Measurements from ENCODE around the gene COL5A1. TPM values are rescaled to one million over a fixed set of nuclear protein-coding genes. Genes with fewer than 3 reads are reported as not detected.

Gene COL5A1
- polyA plus RNA-seq, 3 donors = 0.01 TPM; not detected in 2

DNA sequence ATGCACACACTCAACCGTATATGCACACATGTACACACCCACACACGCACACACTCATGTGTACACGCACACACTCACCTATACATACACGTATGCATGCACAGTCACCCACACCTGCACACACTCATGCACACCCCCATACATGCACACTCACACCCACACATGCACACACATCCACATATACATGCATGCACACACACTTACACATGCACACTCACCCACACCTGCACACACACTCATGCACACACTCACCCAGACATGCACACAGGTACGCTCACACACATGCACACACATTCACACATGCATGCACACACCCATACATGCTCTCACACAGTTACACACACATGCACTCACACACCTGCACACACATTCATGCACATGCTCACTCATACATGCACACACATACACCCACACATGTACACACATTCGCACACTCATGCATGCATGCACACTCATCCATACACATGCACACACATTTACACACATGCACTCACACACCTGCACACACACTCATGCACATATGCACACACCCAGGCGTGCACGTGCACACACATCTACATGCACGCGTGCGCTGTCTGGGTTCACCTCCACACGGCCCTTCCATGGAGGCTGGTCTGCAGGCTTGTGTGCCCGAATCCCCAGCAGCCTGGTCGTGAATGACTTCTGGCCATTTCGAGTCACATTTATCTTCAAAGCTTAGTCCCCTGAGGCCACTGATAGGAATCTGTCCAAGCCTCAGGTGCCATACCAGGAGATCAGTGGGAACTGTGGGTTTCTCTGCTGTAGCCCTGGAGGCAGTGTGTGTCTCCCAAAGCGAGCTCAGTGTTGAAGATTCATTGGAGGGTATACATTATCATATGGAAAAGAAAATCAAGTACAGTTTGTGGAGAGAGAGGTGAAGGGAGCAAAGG, 103.0 kb downstream of the COL5A1 start:
- DNase-seq = no peak

DNA sequence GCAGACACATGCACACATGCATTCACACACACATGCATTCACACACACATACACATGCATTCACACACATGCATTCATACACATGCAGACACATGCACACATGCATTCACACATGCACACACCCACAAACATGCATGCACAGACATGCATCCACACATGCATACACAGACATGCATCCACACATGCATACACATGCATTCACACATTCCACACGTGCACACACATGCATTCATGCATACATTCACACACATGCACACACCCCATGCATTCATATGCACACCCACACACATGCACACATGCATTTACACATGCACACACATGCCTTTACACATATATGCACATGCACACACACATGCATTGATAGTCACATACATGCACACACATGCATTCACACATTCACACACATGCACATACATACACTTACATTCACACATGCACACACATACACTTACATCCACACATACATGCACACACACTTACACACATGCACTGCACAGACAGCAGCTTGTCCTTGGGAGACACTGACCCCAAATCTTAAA, 106.4 kb downstream of the COL5A1 start:
- no peaks in the 10 kb centered on the region for H3K4me1 ChIP-seq (ENCODE audit: control insufficient read depth in 1 of 2, insufficient read depth in 2 of 2, low read length in 2 of 2)
- DNase-seq = no peak
- TF ChIP-seq, protein P1, sequence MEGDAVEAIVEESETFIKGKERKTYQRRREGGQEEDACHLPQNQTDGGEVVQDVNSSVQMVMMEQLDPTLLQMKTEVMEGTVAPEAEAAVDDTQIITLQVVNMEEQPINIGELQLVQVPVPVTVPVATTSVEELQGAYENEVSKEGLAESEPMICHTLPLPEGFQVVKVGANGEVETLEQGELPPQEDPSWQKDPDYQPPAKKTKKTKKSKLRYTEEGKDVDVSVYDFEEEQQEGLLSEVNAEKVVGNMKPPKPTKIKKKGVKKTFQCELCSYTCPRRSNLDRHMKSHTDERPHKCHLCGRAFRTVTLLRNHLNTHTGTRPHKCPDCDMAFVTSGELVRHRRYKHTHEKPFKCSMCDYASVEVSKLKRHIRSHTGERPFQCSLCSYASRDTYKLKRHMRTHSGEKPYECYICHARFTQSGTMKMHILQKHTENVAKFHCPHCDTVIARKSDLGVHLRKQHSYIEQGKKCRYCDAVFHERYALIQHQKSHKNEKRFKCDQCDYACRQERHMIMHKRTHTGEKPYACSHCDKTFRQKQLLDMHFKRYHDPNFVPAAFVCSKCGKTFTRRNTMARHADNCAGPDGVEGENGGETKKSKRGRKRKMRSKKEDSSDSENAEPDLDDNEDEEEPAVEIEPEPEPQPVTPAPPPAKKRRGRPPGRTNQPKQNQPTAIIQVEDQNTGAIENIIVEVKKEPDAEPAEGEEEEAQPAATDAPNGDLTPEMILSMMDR (IDR thresholded peaks at IDR 0.05) = no peak
- no peak overlapping the region for H3K9ac ChIP-seq (ENCODE audit: insufficient read depth, low read length, poor library complexity, severe bottlenecking)
- no peaks in the 10 kb centered on the region for H4K20me1 ChIP-seq (ENCODE audit: insufficient read depth, low read length)
- H3K36me3 Mint-ChIP-seq = no peaks in the 10 kb centered on the region
- H3K4me3 Mint-ChIP-seq = no peak overlapping the region
- H2AFZ ChIP-seq (ENCODE audit: insufficient read depth, low read depth, low read length, poor library complexity, severe bottlenecking) = no peak overlapping the region
- no peak overlapping the region for H3K27ac ChIP-seq (ENCODE audit: low read depth in 1 of 2, low read length in 2 of 2)
- H3K36me3 ChIP-seq (replicated peaks in 1 of 2; ENCODE audit: control insufficient read depth in 1 of 2, insufficient read depth in 2 of 2, low read length in 2 of 2) = no peaks in the 10 kb centered on the region
- H3K4me2 ChIP-seq (replicated peaks; ENCODE audit: extremely low read depth, low read length, poor library complexity, severe bottlenecking) = no peak overlapping the region
- intact Hi-C loops (cut with micrococcal nuclease) = no loop called here
- H3K27ac Mint-ChIP-seq = no peak overlapping the region
- no peaks in the 10 kb centered on the region for H3K27me3 ChIP-seq (ENCODE audit: control insufficient read depth in 2 of 2, insufficient read depth in 2 of 2, low read length in 2 of 2)
- no peak overlapping the region for H3K4me3 ChIP-seq (replicated peaks in 1 of 3; ENCODE audit: low read depth in 2 of 3, low read length in 3 of 3)
- no peaks in the 10 kb centered on the region for H3K79me2 ChIP-seq (ENCODE audit: insufficient read depth, low read length)
- peaks cover 7 to 20% (median 15%) of the 10 kb centered on the region in 7 donors for H3K9me3 Mint-ChIP-seq
- H3K27me3 Mint-ChIP-seq (ENCODE audit: low read depth in 3 of 3) = peaks cover under 1 to 11% (median 2%) of the 10 kb centered on the region in 3 donors
- H3K4me1 Mint-ChIP-seq = no peaks in the 10 kb centered on the region
- 89% methylated on average over 1 of the region's 1 CpG for WGBS (ENCODE audit: insufficient coverage)
- peaks cover 35 to 44% of the 10 kb centered on the region in 2 donors for H3K9me3 ChIP-seq (replicated peaks in 1 of 2; ENCODE audit: control insufficient read depth in 1 of 2, insufficient read depth in 1 of 2, low read length in 2 of 2)

More for the DNA sequence above, 103.0 kb downstream of the COL5A1 start:
- Histone ChIP-seq H4K20me1 (ENCODE audit: insufficient read depth, low read length) (no peaks in the 10 kb centered on the region), H3K9ac (ENCODE audit: insufficient read depth, low read length, poor library complexity, severe bottlenecking) (no peak overlapping the region), H3K9me3 (replicated peaks in 1 of 2; ENCODE audit: control insufficient read depth in 1 of 2, insufficient read depth in 1 of 2, low read length in 2 of 2) (peaks cover 35 to 44% of the 10 kb centered on the region in 2 donors), H3K4me2 (replicated peaks; ENCODE audit: extremely low read depth, low read length, poor library complexity, severe bottlenecking) (no peak overlapping the region), H3K4me1 (ENCODE audit: control insufficient read depth in 1 of 2, insufficient read depth in 2 of 2, low read length in 2 of 2) (no peaks in the 10 kb centered on the region), H2AFZ (ENCODE audit: insufficient read depth, low read depth, low read length, poor library complexity, severe bottlenecking) (no peak overlapping the region), H3K27ac (ENCODE audit: low read depth in 1 of 2, low read length in 2 of 2) (no peak overlapping the region), H3K27me3 (ENCODE audit: control insufficient read depth in 2 of 2, insufficient read depth in 2 of 2, low read length in 2 of 2) (no peaks in the 10 kb centered on the region), H3K79me2 (ENCODE audit: insufficient read depth, low read length) (no peaks in the 10 kb centered on the region), H3K36me3 (replicated peaks in 1 of 2; ENCODE audit: control insufficient read depth in 1 of 2, insufficient read depth in 2 of 2, low read length in 2 of 2) (no peaks in the 10 kb centered on the region), H3K4me3 (replicated peaks in 1 of 3; ENCODE audit: low read depth in 2 of 3, low read length in 3 of 3) (no peak overlapping the region)
- H3K27me3 Mint-ChIP-seq (ENCODE audit: low read depth in 3 of 3) = peaks cover 0 to 5% (median 4%) of the 10 kb centered on the region in 3 donors
- intact Hi-C loops (cut with micrococcal nuclease) = no loop called here
- no peak overlapping the region for H3K4me3 Mint-ChIP-seq
- peaks cover 7 to 20% (median 15%) of the 10 kb centered on the region in 7 donors for H3K9me3 Mint-ChIP-seq
- TF ChIP-seq, protein P1 (IDR thresholded peaks at IDR 0.05) = no peak
- no peak overlapping the region for H3K27ac Mint-ChIP-seq
- WGBS (ENCODE audit: insufficient coverage) = over 99% methylated on average over 16 of the region's 16 CpGs
- no peaks in the 10 kb centered on the region for H3K4me1 Mint-ChIP-seq
- H3K36me3 Mint-ChIP-seq = no peaks in the 10 kb centered on the region

All from CD14-positive monocyte (primary cell).